Measurements from ENCODE around the gene LLPH.
A peak's percentile ranks its signal among the peaks of the same experiment; 100 is the strongest.

Gene LLPH

GRCh38 chr12:66166561-66166960 is 36.0 kb upstream of the LLPH start:
- TF ChIP-seq CTCF (conservative IDR thresholded peaks at IDR 0.05; ENCODE audit: control insufficient read depth, insufficient read depth, low read depth, low read length): no peak
- H3K4me3 ChIP-seq (ENCODE audit: control insufficient read depth, low read depth, low read length): no peak overlapping the region

GRCh38 chr12:66165141-66165540 is 34.6 kb upstream of the LLPH start:
- no peak overlapping the region for H3K4me3 ChIP-seq (ENCODE audit: control insufficient read depth, low read depth, low read length)
- no peak for DNase-seq (ENCODE audit: low read depth)
- TF ChIP-seq CTCF (conservative IDR thresholded peaks at IDR 0.05; ENCODE audit: control insufficient read depth, insufficient read depth, low read depth, low read length): no peak

More at GRCh38 chr12:66166561-66166960, 36.0 kb upstream of the LLPH start:
- no peak for DNase-seq (ENCODE audit: low read depth)

GRCh38 chr12:66164349-66164821 is 33.8 kb upstream of the LLPH start:
- no peak overlapping the region for H3K4me3 ChIP-seq (ENCODE audit: control insufficient read depth, low read depth, low read length)
- TF ChIP-seq CTCF (conservative IDR thresholded peaks at IDR 0.05; ENCODE audit: control insufficient read depth, insufficient read depth, low read depth, low read length): no peak
- peak; percentile 68 for DNase-seq (ENCODE audit: low read depth)

- TF ChIP-seq CTCF (conservative IDR thresholded peaks at IDR 0.05; ENCODE audit: control insufficient read depth, insufficient read depth, low read depth, low read length): no peak
- no peak overlapping the region for H3K4me3 ChIP-seq (ENCODE audit: control insufficient read depth, low read depth, low read length)
- DNase-seq (ENCODE audit: low read depth): no peak
Observed at GRCh38 chr12:66163289-66163688, 32.7 kb upstream of the LLPH start.

- no peak for DNase-seq (ENCODE audit: low read depth)
- H3K4me3 ChIP-seq (ENCODE audit: control insufficient read depth, low read depth, low read length): no peak overlapping the region
- TF ChIP-seq CTCF (conservative IDR thresholded peaks at IDR 0.05; ENCODE audit: control insufficient read depth, insufficient read depth, low read depth, low read length): no peak
Observed at GRCh38 chr12:66162701-66163100, 32.2 kb upstream of the LLPH start.

- DNase-seq (ENCODE audit: low read depth): no peak
- H3K4me3 ChIP-seq (ENCODE audit: control insufficient read depth, low read depth, low read length): no peak overlapping the region
- no peak for TF ChIP-seq CTCF (conservative IDR thresholded peaks at IDR 0.05; ENCODE audit: control insufficient read depth, insufficient read depth, low read depth, low read length)
Observed at GRCh38 chr12:66160704-66161103, 30.2 kb upstream of the LLPH start.

- no peak for DNase-seq (ENCODE audit: low read depth)
- no peak for TF ChIP-seq CTCF (conservative IDR thresholded peaks at IDR 0.05; ENCODE audit: control insufficient read depth, insufficient read depth, low read depth, low read length)
- H3K4me3 ChIP-seq (ENCODE audit: control insufficient read depth, low read depth, low read length): no peak overlapping the region
Observed at GRCh38 chr12:66159123-66159522, 28.6 kb upstream of the LLPH start.

Measured in fibroblast of mammary gland (primary cell).